K562 treated with DMSO at 1 percent for 4 hours (cell line): ENCODE data around the gene TCEAL3. TPM values are rescaled to one million over a fixed set of nuclear protein-coding genes. Genes with fewer than 3 reads are reported as not detected.

Source experiments
- total RNA-seq: library from RNA; unstranded; fragments of 300-600 nt; gene quantifications from 2 replicates; pipeline ENCODE4 v1.2.3, GENCODE V29; 2022; ENCODE audit not compliant: insufficient read depth

The TCEAL3 gene, protein sequence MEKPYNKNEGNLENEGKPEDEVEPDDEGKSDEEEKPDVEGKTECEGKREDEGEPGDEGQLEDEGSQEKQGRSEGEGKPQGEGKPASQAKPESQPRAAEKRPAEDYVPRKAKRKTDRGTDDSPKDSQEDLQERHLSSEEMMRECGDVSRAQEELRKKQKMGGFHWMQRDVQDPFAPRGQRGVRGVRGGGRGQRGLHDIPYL
- total RNA-seq: not detected in 2 replicates

DNA sequence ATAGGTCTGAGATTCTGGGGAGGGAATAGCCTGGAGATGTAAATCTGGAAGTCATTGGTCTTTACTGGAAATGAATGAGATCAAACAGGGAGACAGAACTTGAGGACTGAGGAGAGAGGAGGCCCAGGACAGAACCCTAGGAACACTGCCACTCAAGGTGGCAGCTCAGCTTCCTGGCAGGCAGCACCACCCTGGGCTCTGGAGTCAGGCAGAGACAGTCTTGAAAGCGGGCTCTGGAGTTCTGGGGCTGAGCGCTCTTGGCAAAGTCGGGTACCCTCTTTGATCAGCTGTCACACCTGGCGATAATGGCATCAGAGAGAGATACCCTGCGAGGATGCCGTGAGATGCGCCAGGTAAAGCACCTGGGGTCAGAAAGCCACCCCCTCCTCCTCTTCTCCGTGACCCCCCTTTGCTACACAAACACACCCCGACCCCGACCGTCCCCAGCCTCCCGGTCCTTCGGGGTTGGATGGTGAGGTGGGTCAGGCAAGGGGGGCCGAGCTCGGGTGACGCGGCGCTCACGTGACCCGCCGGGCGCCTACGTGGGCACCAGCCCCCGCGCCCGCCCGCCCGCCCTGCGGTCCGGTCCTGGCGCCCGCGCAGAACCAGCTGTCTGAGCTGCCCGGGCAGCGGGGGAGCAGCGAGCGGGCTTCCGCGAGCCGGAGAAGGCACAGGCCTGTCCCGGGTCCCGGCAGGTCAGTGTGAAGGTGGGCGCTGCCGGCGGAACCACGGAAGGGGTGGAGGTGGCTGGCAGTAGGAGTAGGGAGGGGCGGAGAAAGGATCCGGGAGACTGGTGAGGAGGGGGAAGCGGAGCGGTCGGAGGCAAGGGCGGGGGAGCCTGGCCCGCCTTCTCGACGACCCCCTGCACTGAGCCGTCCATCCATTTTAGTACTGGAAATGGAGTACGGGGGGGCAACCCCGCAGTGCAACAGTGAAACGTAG lies at the start of gene TCEAL3:
TCEAL3 (plus strand) TSS at position 600 of the 942 bp plus-strand sequence. CDS start 1,102 bp downstream, outside the sequence.

DNA sequence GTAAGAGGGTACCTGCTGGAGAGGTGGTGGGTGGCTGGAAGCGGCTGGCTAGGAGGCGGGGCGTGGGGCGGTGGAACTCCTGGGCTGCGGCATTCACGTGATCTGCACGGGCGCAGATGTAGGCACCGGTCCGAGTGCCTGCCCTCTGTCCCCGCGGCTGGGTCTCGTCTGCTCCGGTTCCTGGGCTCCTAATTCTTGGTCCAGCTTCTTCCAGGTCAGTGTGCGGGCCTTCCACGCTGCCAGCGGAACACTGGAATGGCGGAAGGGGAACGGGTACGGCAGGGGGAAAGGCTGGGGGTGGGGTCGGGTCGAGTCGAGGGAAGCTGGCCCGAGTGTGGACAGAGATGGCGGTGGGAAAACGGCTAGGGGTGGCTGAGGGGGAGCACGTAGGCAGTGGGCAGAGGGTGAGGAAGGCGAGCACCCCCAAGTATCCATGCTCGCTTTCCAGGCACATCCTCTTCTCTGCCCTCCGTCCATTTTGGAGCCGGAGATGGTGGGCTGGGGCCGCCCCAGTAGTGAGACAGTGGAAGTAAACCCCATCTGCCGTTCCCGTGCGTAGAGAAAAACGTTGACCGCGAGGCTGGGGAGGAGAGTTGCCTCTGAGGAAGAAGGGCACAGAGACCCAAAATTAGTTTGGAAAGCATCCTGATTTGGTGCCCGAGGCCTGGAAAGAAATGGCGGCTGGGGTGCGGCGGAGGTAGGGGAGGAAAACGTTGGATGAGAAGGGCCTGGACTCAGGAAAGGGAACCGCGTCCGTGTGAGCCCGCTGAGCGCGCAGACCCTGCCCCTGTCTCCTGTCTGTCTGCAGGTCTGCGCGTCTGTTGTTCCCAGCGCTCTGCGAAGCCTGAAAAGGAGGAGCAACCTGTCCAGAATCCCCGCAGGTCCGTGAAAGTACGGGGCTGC lies 22.1 kb upstream of the TCEAL3 start, which contains the start of gene TCEAL4:
TCEAL4 (plus strand) TSS at position 105 of the 903 bp plus-strand sequence. CDS start 1,161 bp downstream, outside the sequence.

DNA sequence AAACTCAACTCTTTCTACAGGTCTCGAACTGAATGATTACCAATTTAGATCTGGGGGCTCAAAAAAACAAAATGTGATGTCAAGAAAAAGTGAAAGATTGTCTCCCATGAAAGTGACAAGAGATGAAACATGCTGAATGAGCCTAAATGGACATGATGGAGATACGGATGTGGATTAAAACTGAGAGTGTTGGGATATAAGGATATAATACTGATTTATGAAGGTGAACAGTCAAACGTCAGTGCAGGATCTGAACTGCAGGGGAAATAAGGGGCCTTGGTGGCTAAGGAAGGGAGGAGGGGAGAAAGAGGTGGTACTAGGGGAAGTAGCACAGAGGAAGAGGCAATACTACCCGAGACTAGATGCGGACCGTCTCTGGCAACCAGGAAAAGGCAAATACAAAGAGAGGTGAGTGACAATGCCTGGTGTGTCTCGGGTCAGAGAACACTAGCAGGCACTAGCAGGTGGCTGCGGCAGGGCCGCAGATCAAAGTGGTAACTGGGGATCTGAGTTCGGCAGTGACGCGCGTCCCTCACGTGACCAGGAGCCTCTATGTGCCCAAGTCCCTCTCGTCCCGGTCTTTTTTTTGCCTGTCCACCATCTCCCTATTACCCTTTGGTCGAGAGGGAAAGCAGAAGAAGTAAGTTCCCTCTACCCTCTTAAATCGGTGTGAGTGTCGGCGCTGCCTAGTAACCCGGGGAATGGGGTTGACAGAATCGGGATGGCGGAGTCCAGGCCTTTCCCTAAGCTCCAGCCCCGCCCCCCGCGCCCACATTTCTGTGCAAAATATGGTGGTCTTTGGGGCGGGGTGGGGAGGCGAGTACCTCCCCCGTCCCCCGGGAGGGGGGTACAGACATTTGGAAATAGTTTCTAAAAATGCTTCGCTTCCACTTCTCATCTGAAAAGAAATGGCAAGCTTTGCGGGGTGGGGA lies 20.9 kb downstream of the TCEAL3 start, which contains the start of gene TCEAL1:
TCEAL1 (plus strand) TSS at position 590 of the 932 bp plus-strand sequence. CDS start 942 bp downstream, outside the sequence.

Other genes with a start within 250 kb of the TCEAL3 start
- not detected in 2 replicates for gene BEX3, start 231.4 kb upstream of the TCEAL3 start, total RNA-seq
- 0.30 and 0.88 TPM in 2 replicates for gene RAB40A, start 88.5 kb upstream of the TCEAL3 start, total RNA-seq
- 6.7 and 6.9 TPM in 2 replicates for gene TCEAL4, start 22.4 kb upstream of the TCEAL3 start, total RNA-seq
- gene TCEAL1, start 21.0 kb downstream of the TCEAL3 start, total RNA-seq: 1.5 TPM in 1 of 2 replicates, not detected in the other
- 335 and 405 TPM in 2 replicates for gene MORF4L2, start 78.7 kb downstream of the TCEAL3 start, total RNA-seq
- not detected in 2 replicates for gene TMEM31, start 102.9 kb downstream of the TCEAL3 start, total RNA-seq
- not detected in 2 replicates for gene PLP1, start 168.9 kb downstream of the TCEAL3 start, total RNA-seq
- gene RAB9B, start 224.3 kb downstream of the TCEAL3 start, total RNA-seq: not detected in 2 replicates